PFSK-1 (cell line): ENCODE results near the gene MBNL1.

ENCODE experiments used
- FOXP2 ChIP-seq: optimal IDR thresholded peaks from 2 replicates; pipeline ENCODE3; 2011; ENCODE audit warnings: borderline replicate concordance, control low read depth, inconsistent platforms; ENCODE audit not compliant: insufficient read depth; ENCODE audit errors: extremely low read length, extremely low read depth
- POLR2AphosphoS5 ChIP-seq: IDR thresholded peaks from 2 replicates; pipeline ENCODE4 v1.6.1; 2012; ENCODE audit warnings: low read depth, mild to moderate bottlenecking, control low read depth, low read length, moderate library complexity
- REST ChIP-seq, 2 experiments: IDR thresholded peaks; 2 replicates each; pipeline versions ENCODE4 v1.6.1 to v1.8.0; 2011 to 2012; ENCODE audit warnings: low read depth in 2 of 2, low read length in 2 of 2, control low read depth in 1 of 2, inconsistent platforms in 1 of 2, mild to moderate bottlenecking in 1 of 2, moderate library complexity in 1 of 2; ENCODE audit not compliant: insufficient read depth in 1 of 2
- SIN3A ChIP-seq: IDR thresholded peaks from 2 replicates; pipeline ENCODE4 v1.6.1; 2012; ENCODE audit warnings: mild to moderate bottlenecking, low read length, moderate library complexity, borderline replicate concordance; ENCODE audit not compliant: insufficient read depth
- TAF1 ChIP-seq: IDR thresholded peaks from 2 replicates; pipeline ENCODE4 v1.6.1; 2012; ENCODE audit warnings: low read length, control low read depth, borderline replicate concordance; ENCODE audit not compliant: insufficient read depth

MBNL1 gene

GRCh38 chr3:152333928-152334327 is 65.2 kb downstream of the MBNL1 start:
- TF ChIP-seq FOXP2 (no peak), SIN3A (no peak), POLR2AphosphoS5 (no peak)

GRCh38 chr3:152334761-152335160 is 66.0 kb downstream of the MBNL1 start:
- no peak for TF ChIP-seq TAF1
- TF ChIP-seq SIN3A = no peak
- TF ChIP-seq REST (IDR thresholded peaks at IDR 0.05; ENCODE audit: insufficient read depth in 1 of 2, low read depth in 2 of 2, low read length in 2 of 2) = no peak
- TF ChIP-seq FOXP2 = no peak
- TF ChIP-seq POLR2AphosphoS5 = no peak

- TF ChIP-seq SIN3A (no peak), REST (IDR thresholded peaks at IDR 0.05; ENCODE audit: insufficient read depth in 1 of 2, low read depth in 2 of 2, low read length in 2 of 2) (no peak), TAF1 (no peak), POLR2AphosphoS5 (no peak), FOXP2 (no peak)
These were observed 66.5 kb downstream of the MBNL1 start for GRCh38 chr3:152335273-152335672.

- TF ChIP-seq REST (IDR thresholded peaks at IDR 0.05; ENCODE audit: insufficient read depth in 1 of 2, low read depth in 2 of 2, low read length in 2 of 2) = no peak
These were observed 69.5 kb downstream of the MBNL1 start for GRCh38 chr3:152338159-152338720.

- no peak for TF ChIP-seq SIN3A
- TF ChIP-seq FOXP2 = no peak
- TF ChIP-seq REST (IDR thresholded peaks at IDR 0.05; ENCODE audit: insufficient read depth in 1 of 2, low read depth in 2 of 2, low read length in 2 of 2) = no peak
- TF ChIP-seq POLR2AphosphoS5 = no peak
- no peak for TF ChIP-seq TAF1
These were observed 71.3 kb downstream of the MBNL1 start for GRCh38 chr3:152339881-152340505.
